RWPE2 (cell line): ENCODE results near the gene KCNAB3.

Source experiments
- ATAC-seq: fragments of 200-7000 bp; cut with Tn5 transposase; 3 replicates; pipeline ENCODE4 v1.9.1; 2021; ENCODE audit warnings: low read depth
- DNase-seq: peaks from one replicate; pipeline ENCODE4 v3.0.0-alpha.2; 2020; ENCODE audit warnings: low spot score
- H3K27ac ChIP-seq: fragments of 450-650 bp; 2 replicates; pipeline ENCODE4 v1.5.1; 2017; ENCODE audit warnings: mild to moderate bottlenecking; ENCODE audit not compliant: poor library complexity, severe bottlenecking
- H3K27me3 ChIP-seq: fragments of 250-450 bp; sonication (Bioruptor Pico); 2 replicates; pipeline ENCODE4 v1.5.1; 2021; ENCODE audit warnings: mild to moderate bottlenecking, moderate library complexity; ENCODE audit not compliant: insufficient read depth, poor library complexity, severe bottlenecking
- H3K36me3 ChIP-seq: fragments of 250-450 bp; sonication (Bioruptor Pico); 2 replicates; pipeline ENCODE4 v1.5.1; 2020; ENCODE audit warnings: low read depth, mild to moderate bottlenecking, moderate library complexity
- H3K4me1 ChIP-seq: fragments of 250-450 bp; sonication (Bioruptor Pico); 2 replicates; pipeline ENCODE4 v1.5.1; 2021; ENCODE audit warnings: mild to moderate bottlenecking, moderate library complexity; ENCODE audit not compliant: insufficient read depth, poor library complexity, severe bottlenecking
- H3K4me3 ChIP-seq: fragments of 250-450 bp; sonication (Bioruptor Pico); 2 replicates; pipeline ENCODE4 v1.5.1; 2021; ENCODE audit warnings: mild to moderate bottlenecking, moderate library complexity; ENCODE audit not compliant: severe bottlenecking
- H3K9me3 ChIP-seq: fragments of 250-450 bp; sonication (Bioruptor Pico); 2 replicates; pipeline ENCODE4 v1.5.1; 2021; ENCODE audit warnings: mild to moderate bottlenecking, moderate library complexity; ENCODE audit not compliant: severe bottlenecking
- CTCF ChIP-seq: fragments of 450-650 bp; IDR thresholded peaks from one replicate; pipeline ENCODE4 v1.5.1; 2017; ENCODE audit warnings: mild to moderate bottlenecking, moderate library complexity; ENCODE audit not compliant: poor library complexity, severe bottlenecking

Gene KCNAB3

DNA sequence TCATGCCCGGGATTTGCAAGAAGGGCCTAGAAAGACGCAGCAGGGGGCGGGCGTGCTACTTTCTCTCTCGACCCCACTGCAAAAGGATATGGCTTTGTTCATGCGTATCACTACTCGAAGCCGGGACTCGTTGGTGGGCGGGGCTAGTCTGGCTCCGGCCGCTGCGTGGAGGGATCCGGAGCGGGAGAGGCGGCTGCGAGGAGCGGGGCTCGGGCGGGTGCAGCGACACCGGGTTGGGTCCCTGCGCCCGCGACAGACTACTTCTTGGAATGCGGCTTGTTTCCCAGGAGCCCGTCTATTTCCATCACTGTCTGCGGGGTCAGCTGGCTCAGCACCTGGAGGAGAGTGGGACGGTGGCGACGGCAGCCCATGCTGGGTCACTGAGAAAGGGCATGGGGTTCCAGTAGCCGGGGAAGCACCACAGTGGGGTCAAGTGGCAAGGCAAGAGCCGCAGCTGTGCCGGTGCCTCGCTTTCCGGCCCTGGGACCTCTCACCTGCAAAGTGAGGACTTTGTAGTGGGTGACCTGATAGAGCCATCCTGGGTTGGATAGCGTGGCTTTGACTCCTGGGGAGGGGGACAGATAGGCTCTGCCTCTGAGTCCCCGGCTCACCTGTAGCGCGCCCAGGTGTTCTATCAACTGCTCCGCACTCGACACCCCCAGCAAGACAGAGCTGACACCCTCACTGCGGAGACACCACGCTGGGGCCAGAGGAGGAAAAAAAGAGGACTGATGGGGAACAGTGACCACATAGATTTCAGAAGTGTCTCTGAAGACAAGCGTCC lies 6.6 kb downstream of the KCNAB3 start:
- H3K36me3 ChIP-seq: no peaks in the 10 kb centered on the region
- ATAC-seq: peak; percentile 78
- no peak for DNase-seq
- H3K27me3 ChIP-seq: no peaks in the 10 kb centered on the region
- no peaks in the 10 kb centered on the region for H3K9me3 ChIP-seq
- TF ChIP-seq CTCF: no peak
- no peak overlapping the region for H3K27ac ChIP-seq
- H3K4me1 ChIP-seq: peaks cover 3% of the 10 kb centered on the region
- peak overlapping the region; percentile 19 for H3K4me3 ChIP-seq

DNA sequence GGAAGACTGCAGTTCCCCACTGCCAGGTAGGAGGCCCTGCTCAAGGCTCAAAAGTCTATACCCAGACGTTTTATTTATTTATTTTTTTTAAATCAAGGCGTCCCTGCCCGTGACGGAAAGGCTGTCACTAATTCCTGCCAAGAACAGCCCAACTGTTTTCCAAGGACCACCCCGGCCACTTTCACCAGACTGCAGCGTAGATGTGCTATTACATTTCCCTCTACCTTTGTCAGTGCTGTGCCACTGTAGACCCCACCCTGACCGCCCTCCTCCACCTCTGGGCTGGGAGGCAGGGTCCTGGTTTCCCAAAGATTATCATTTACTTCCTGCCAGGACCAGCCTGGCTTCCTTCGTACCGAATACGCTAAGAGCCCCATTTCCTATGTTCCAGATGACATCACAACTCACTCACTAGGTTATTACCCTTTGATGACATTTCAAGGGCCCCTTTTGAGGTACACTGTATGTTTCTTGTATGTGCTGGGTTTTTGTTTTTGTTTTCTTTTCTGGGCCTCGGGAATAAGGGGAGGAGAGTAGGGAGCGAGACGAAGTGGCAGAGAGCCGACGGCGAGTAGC lies 7.3 kb downstream of the KCNAB3 start:
- TF ChIP-seq CTCF: no peak
- no peak for ATAC-seq
- Histone ChIP-seq H3K27me3 (no peaks in the 10 kb centered on the region), H3K36me3 (no peaks in the 10 kb centered on the region), H3K27ac (no peak overlapping the region), H3K9me3 (no peaks in the 10 kb centered on the region), H3K4me3 (peak overlapping the region; percentile 19), H3K4me1 (peaks cover 3% of the 10 kb centered on the region)
- no peak for DNase-seq

DNA sequence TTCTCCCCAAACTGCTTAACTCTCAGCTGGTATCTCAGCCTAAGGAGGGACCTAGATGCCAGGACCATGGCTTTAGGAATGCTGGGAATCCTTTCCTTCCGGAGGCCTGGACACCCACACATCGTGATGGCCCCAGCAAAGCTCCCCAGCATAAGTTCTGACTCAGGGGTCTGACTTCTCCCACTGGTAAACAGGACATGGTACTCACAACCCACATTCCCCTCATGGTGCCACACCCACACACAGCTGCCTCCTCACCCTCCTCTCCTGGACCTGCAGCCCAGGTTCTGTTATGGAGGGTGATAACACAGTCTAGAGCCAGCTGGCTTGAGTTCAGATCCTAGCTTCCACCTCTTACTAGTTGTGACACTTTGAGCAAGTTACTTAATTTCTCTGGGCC lies 12.8 kb downstream of the KCNAB3 start:
- H3K4me3 ChIP-seq: no peak overlapping the region
- no peak for TF ChIP-seq CTCF
- ATAC-seq (no peak), DNase-seq (no peak)
- H3K9me3 ChIP-seq: no peaks in the 10 kb centered on the region
- no peaks in the 10 kb centered on the region for H3K27me3 ChIP-seq
- H3K36me3 ChIP-seq: peaks cover 6% of the 10 kb centered on the region
- peak overlapping the region; percentile 54 for H3K27ac ChIP-seq
- H3K4me1 ChIP-seq: peaks cover 14% of the 10 kb centered on the region

GRCh38 chr17:7916385-7916682 lies 13.3 kb downstream of the KCNAB3 start:
- DNase-seq (no peak), ATAC-seq (no peak)
- no peak for TF ChIP-seq CTCF
- peaks cover 10% of the 10 kb centered on the region for H3K36me3 ChIP-seq
- no peaks in the 10 kb centered on the region for H3K9me3 ChIP-seq
- H3K27ac ChIP-seq: peak overlapping the region; percentile 54
- peaks cover 14% of the 10 kb centered on the region for H3K4me1 ChIP-seq
- H3K4me3 ChIP-seq: peak overlapping the region; percentile 42
- H3K27me3 ChIP-seq: no peaks in the 10 kb centered on the region
